Astrocyte (in vitro differentiated cells and primary cell): ENCODE data around the gene PNMA1. TPM values are rescaled to one million over a fixed set of nuclear protein-coding genes. Genes with fewer than 3 reads are reported as not detected.

Experiments used
- DNase-seq: peaks from one replicate; pipeline ENCODE4 v3.0.0-alpha.2; 2010; ENCODE audit warnings: low read depth
- FAIRE-seq: peaks from 2 replicates; lab custom pipeline; 2011; peaks lifted over from hg19 to GRCh38; lab: Jason Lieb, UNC
- H2AFZ ChIP-seq: 2 replicates; pipeline ENCODE4 v1.6.0; 2012; ENCODE audit warnings: low read depth, low read length, inconsistent platforms
- H3K27ac ChIP-seq: 2 replicates; pipeline ENCODE4 v1.5.1; 2011; ENCODE audit warnings: low read depth, low read length, inconsistent platforms
- H3K27me3 ChIP-seq: 2 replicates; pipeline ENCODE4 v1.6.0; 2011; ENCODE audit warnings: low read length, inconsistent platforms; ENCODE audit not compliant: insufficient read depth
- H3K36me3 ChIP-seq: 2 replicates; pipeline ENCODE4 v1.5.1; 2011; ENCODE audit warnings: low read length, inconsistent platforms; ENCODE audit not compliant: insufficient read depth
- H3K4me1 ChIP-seq: 2 replicates; pipeline ENCODE4 v1.5.1; 2011; ENCODE audit warnings: low read length, inconsistent platforms; ENCODE audit not compliant: insufficient read depth
- H3K4me2 ChIP-seq: 2 replicates; pipeline ENCODE4 v1.6.0; 2012; ENCODE audit warnings: low read length, inconsistent platforms
- H3K4me3 ChIP-seq: 2 replicates; pipeline ENCODE4 v1.5.1; 2011; ENCODE audit warnings: low read depth, mild to moderate bottlenecking, low read length, inconsistent platforms; ENCODE audit not compliant: insufficient read depth
- H3K79me2 ChIP-seq: 2 replicates; pipeline ENCODE4 v1.6.0; 2012; ENCODE audit warnings: mild to moderate bottlenecking, low read length, inconsistent platforms; ENCODE audit not compliant: insufficient read depth
- H3K9ac ChIP-seq: 2 replicates; pipeline ENCODE4 v1.6.0; 2012; ENCODE audit warnings: mild to moderate bottlenecking, low read length, inconsistent platforms
- H3K9me3 ChIP-seq: 2 replicates; pipeline ENCODE4 v1.5.1; 2012; ENCODE audit warnings: low read depth, mild to moderate bottlenecking, low read length, inconsistent platforms; ENCODE audit not compliant: insufficient read depth
- H4K20me1 ChIP-seq: 2 replicates; pipeline ENCODE4 v1.6.0; 2012; ENCODE audit warnings: low read length, inconsistent platforms; ENCODE audit not compliant: insufficient read depth
- H3K27ac Mint-ChIP-seq: one replicate; pipeline ENCODE4 v1.8.0; 2021; ENCODE audit warnings: mild to moderate bottlenecking, mixed read lengths; ENCODE audit not compliant: unreplicated experiment
- H3K27me3 Mint-ChIP-seq: one replicate; pipeline ENCODE4 v1.8.0; 2021; ENCODE audit warnings: low read depth, mixed read lengths; ENCODE audit not compliant: unreplicated experiment
- H3K36me3 Mint-ChIP-seq: one replicate; pipeline ENCODE4 v1.8.0; 2021; ENCODE audit warnings: low read depth, mixed read lengths; ENCODE audit not compliant: unreplicated experiment
- H3K4me1 Mint-ChIP-seq: one replicate; pipeline ENCODE4 v1.8.0; 2021; ENCODE audit warnings: low read depth, mixed read lengths; ENCODE audit not compliant: unreplicated experiment
- H3K4me3 Mint-ChIP-seq: one replicate; pipeline ENCODE4 v1.8.0; 2021; ENCODE audit warnings: mild to moderate bottlenecking, moderate library complexity, mixed read lengths; ENCODE audit not compliant: unreplicated experiment
- H3K9me3 Mint-ChIP-seq: one replicate; pipeline ENCODE4 v1.8.0; 2021; ENCODE audit warnings: mild to moderate bottlenecking, mixed read lengths; ENCODE audit not compliant: unreplicated experiment
- EZH2 ChIP-seq: IDR thresholded peaks from 2 replicates; pipeline ENCODE4 v1.6.1; 2012; ENCODE audit warnings: mild to moderate bottlenecking, low read length, inconsistent platforms; ENCODE audit not compliant: insufficient read depth
- total RNA-seq: library from RNA; stranded (reverse); gene quantifications from 2 replicates; pipeline ENCODE4 v1.2.1, GENCODE V29; 2021
- TF ChIP-seq, protein P1 (sequence below): IDR thresholded peaks from 2 replicates; pipeline ENCODE4 v1.5.1; 2011; ENCODE audit warnings: low read depth, mild to moderate bottlenecking, inconsistent platforms, low read length, moderate library complexity; ENCODE audit not compliant: insufficient read depth

Gene PNMA1
- total RNA-seq, 1 donor from 2014 or later = 67.4 TPM

DNA sequence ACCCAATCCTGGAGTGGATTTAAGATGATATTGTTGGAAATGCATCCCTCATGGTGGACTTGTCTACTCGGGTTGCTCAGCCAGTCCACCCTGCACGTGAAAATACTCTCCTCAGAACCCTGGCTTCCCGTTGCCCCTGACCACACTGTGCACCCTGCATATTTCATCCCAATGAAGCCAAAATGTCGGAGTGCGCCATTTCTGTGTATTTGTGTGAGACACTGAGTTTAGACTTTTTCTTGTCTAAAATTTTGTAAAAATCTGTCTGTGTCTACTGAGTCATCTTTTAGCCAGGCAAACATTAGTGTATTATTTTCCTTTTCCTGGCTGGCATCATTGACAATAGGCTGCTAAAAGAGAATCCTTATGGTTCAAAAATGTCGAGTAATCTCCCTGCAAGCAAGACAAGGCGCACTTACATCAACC lies 485 bp upstream of the PNMA1 start:
- H3K4me1 ChIP-seq = peaks cover 36% of the 10 kb centered on the region
- peak overlapping the region; percentile 51 for H3K27ac ChIP-seq
- no peaks in the 10 kb centered on the region for H3K9me3 ChIP-seq
- TF ChIP-seq EZH2 = no peak
- TF ChIP-seq, protein P1, sequence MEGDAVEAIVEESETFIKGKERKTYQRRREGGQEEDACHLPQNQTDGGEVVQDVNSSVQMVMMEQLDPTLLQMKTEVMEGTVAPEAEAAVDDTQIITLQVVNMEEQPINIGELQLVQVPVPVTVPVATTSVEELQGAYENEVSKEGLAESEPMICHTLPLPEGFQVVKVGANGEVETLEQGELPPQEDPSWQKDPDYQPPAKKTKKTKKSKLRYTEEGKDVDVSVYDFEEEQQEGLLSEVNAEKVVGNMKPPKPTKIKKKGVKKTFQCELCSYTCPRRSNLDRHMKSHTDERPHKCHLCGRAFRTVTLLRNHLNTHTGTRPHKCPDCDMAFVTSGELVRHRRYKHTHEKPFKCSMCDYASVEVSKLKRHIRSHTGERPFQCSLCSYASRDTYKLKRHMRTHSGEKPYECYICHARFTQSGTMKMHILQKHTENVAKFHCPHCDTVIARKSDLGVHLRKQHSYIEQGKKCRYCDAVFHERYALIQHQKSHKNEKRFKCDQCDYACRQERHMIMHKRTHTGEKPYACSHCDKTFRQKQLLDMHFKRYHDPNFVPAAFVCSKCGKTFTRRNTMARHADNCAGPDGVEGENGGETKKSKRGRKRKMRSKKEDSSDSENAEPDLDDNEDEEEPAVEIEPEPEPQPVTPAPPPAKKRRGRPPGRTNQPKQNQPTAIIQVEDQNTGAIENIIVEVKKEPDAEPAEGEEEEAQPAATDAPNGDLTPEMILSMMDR = no peak
- H4K20me1 ChIP-seq = peaks cover 49% of the 10 kb centered on the region
- peak overlapping the region; percentile 95 for H3K9ac ChIP-seq
- FAIRE-seq (no peak), DNase-seq (no peak)
- H3K79me2 ChIP-seq = peaks cover 54% of the 10 kb centered on the region
- H3K4me2 ChIP-seq = peak overlapping the region; percentile 95
- H3K4me3 Mint-ChIP-seq = peak overlapping the region; percentile 86
- H3K9me3 Mint-ChIP-seq = no peaks in the 10 kb centered on the region
- peaks cover 16% of the 10 kb centered on the region for H3K36me3 Mint-ChIP-seq
- H3K4me1 Mint-ChIP-seq = peaks cover 26% of the 10 kb centered on the region
- H3K36me3 ChIP-seq = peaks cover 13% of the 10 kb centered on the region
- H3K27me3 Mint-ChIP-seq = no peaks in the 10 kb centered on the region
- peak overlapping the region; percentile 97 for H3K4me3 ChIP-seq
- H3K27me3 ChIP-seq = no peaks in the 10 kb centered on the region
- H2AFZ ChIP-seq = no peak overlapping the region
- peak overlapping the region; percentile 84 for H3K27ac Mint-ChIP-seq

DNA sequence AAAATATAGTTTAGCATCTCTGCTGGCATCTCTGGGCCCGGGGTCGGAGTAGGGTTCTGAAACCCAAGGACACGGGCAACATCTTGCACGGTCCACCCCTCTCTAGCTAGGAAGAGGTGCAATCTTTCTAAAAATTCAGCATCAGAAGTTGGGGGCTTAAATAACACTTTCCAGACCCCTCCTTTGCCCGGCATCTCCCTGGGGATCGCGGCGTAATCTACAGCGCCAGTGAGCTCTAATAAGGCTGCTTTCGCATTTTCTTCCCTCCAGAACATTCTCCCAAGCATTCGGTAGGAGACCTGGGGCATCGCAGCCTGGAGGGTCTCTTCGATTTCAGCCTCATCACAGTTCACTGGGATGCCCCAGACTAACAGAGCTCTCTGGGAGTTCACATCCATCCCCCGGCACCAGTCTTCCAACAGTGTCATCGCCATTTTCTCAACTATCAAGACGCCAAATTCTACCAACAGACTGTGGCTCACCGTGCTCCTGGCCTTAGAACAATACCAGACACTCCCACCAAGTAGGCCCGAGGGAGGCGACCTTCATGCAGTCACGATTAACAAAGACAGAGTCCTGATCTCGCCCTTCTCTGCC lies 880 bp downstream of the PNMA1 start:
- peak overlapping the region; percentile 95 for H3K9ac ChIP-seq
- TF ChIP-seq, protein P1 = no peak
- no peak for TF ChIP-seq EZH2
- H3K9me3 Mint-ChIP-seq = no peaks in the 10 kb centered on the region
- DNase-seq (no peak), FAIRE-seq (no peak)
- H3K36me3 ChIP-seq = peaks cover 10% of the 10 kb centered on the region
- H3K4me3 Mint-ChIP-seq = peak overlapping the region; percentile 97
- H3K27ac Mint-ChIP-seq = peak overlapping the region; percentile 90
- no peaks in the 10 kb centered on the region for H3K27me3 ChIP-seq
- peaks cover 54% of the 10 kb centered on the region for H3K79me2 ChIP-seq
- peaks cover 12% of the 10 kb centered on the region for H3K36me3 Mint-ChIP-seq
- peak overlapping the region; percentile 81 for H2AFZ ChIP-seq
- H3K27me3 Mint-ChIP-seq = no peaks in the 10 kb centered on the region
- H3K9me3 ChIP-seq = no peaks in the 10 kb centered on the region
- H3K4me2 ChIP-seq = peak overlapping the region; percentile 95
- peak overlapping the region; percentile 89 for H3K27ac ChIP-seq
- H4K20me1 ChIP-seq = peaks cover 49% of the 10 kb centered on the region
- H3K4me3 ChIP-seq = peak overlapping the region; percentile 97
- peaks cover 22% of the 10 kb centered on the region for H3K4me1 Mint-ChIP-seq
- peaks cover 30% of the 10 kb centered on the region for H3K4me1 ChIP-seq

DNA sequence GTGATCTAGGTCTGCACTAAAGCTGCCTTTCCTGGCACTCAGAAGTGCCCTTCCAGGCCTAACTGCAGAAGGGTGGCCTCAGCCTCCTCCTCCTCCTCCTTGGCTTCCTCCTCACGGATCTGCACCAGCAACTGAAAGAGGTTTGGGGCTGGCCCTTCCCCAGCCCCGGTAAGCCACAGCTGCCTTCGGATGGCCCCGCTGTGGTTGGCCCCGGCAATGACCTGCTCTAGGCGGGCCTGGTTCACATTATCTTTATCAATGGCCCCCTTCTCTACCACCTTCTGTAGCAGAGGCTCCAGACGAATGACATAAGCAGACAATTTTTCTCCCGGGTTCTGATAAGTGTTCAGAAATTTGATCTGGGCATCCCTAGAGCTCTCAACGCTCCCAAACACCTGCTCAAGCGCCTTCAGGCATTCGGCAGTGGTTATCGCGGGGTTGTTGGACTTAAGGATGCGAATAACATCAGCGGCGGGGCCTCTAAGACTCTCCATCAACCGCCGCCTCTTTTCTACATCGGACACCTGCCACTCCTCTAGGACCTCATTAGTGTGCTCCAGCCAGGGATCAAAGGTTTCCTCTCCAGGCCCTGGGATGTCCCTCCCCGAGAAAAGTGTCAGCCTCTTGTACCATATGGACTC lies 1.5 kb downstream of the PNMA1 start:
- Mint-ChIP-seq H3K36me3 (peaks cover 11% of the 10 kb centered on the region), H3K9me3 (no peaks in the 10 kb centered on the region), H3K27ac (peak overlapping the region; percentile 90), H3K27me3 (no peaks in the 10 kb centered on the region), H3K4me1 (peaks cover 16% of the 10 kb centered on the region), H3K4me3 (peak overlapping the region; percentile 97)
- Histone ChIP-seq H3K4me2 (peak overlapping the region; percentile 95), H3K9ac (peak overlapping the region; percentile 95), H3K9me3 (no peaks in the 10 kb centered on the region), H3K36me3 (peaks cover 10% of the 10 kb centered on the region), H4K20me1 (peaks cover 49% of the 10 kb centered on the region), H2AFZ (no peak overlapping the region), H3K27ac (peak overlapping the region; percentile 89), H3K4me3 (peak overlapping the region; percentile 97), H3K27me3 (no peaks in the 10 kb centered on the region), H3K4me1 (peaks cover 23% of the 10 kb centered on the region), H3K79me2 (peaks cover 52% of the 10 kb centered on the region)
- TF ChIP-seq, protein P1 = no peak
- no peak for TF ChIP-seq EZH2
- no peak for FAIRE-seq
- no peak for DNase-seq
